GM19467 (cell line): ENCODE data around the gene TMEM74B.
"Not testable (repeated sequence)": the region's sequence is repeated elsewhere in the genome, so short reads cannot be mapped to it uniquely, and the experiment has no call there.

Experiments used
- ATAC-seq: cut with Tn5 transposase; IDR thresholded peaks from one replicate; pipeline ENCODE4 v1.9.1; 2021; ENCODE audit warnings: mild to moderate bottlenecking, moderate library complexity; ENCODE audit not compliant: unreplicated experiment

Gene TMEM74B

GRCh38 chr20:1149812-1150211 lies 35.0 kb downstream of the TMEM74B start:
- not testable (repeated sequence) for ATAC-seq

DNA sequence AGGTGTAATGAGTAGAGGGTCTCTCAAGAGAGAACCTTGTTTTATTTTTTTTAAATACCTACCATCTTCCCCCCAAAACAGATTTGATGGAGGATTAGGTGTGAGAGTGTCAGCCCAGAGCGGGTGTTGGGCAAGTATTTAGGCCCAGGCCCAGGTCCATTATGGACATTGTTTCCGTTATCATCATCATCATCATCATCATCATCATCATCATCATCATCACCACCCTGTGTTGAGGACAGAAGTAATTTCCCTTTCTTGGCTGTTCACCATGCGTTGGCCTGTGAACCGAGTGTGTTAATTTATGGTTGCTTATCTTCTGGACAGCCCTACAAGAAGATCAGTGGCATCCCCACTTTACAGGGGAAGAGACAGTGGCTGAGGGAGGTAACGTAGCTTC lies 37.8 kb downstream of the TMEM74B start:
- ATAC-seq: no peak

- no peak for ATAC-seq
These were observed 40.2 kb downstream of the TMEM74B start for GRCh38 chr20:1144401-1145172.

GRCh38 chr20:1137236-1137635 lies 47.5 kb downstream of the TMEM74B start:
- ATAC-seq: no peak

DNA sequence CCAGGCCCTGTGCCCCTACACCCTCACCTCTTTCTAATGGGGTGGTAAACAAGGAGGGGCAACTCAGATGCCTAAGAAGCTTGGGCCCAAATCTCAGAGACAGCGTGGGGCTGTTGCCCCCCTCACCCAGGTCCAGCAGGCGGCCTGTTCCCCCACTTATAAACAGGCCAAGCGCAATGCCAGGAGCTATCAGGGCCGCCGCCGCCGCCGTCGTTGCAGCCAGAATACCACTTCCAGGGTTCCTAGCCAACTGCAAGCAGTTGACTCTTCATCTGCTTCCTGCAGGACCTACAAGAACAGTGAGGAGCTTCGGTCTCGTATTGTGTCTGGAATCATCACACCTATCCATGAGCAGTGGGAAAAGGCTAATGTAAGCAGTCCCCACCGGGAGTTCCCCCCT lies 49.9 kb downstream of the TMEM74B start:
- no peak for ATAC-seq

DNA sequence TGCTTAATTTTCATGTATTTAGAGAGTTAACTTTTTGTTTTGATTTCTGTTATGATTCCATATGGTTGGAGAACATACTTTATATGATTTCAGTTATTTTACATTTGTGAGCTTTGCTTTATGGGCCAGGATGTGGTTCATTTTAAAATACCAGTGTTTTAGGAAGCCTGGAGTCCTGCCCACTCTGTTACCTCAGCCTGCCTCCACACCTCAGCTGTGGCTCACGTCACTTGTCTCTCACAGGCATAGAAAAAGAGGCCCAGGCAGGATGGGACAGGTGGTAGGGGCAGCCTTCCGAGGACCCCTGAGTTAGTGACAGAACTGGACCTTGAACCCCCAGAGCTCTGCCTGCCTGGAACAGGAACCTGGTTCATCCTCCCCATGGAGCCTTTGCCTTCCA lies 50.4 kb downstream of the TMEM74B start:
- ATAC-seq: no peak

DNA sequence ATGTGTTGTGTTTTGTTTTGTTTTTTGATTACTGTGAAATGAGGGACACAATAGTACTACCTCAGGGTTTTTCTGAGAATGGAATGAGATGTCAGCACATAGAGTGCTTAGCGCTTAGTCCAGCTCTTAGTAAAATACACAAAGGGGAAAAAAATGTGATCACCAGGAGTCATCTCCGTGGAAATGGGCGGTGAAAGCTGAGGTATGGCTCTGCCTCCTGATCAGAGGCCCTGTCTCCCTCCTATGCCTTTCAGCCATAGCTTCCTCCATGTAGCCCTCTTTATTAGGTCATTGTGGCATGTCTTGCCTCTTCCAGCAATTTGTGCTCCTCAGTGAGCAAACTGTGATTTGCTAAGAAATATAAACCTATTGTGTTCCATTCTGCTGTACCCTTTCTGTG lies 53.4 kb downstream of the TMEM74B start:
- ATAC-seq: no peak

- no peak for ATAC-seq
These were observed 53.9 kb downstream of the TMEM74B start for GRCh38 chr20:1130847-1131246.
